Measurements from ENCODE around the gene DEFB116. TPM values are rescaled to one million over a fixed set of nuclear protein-coding genes. Genes with fewer than 3 reads are reported as not detected.
"Not testable (repeated sequence)": the region's sequence is repeated elsewhere in the genome, so short reads cannot be mapped to it uniquely, and the experiment has no call there.

The DEFB116 gene
- not detected for polyA plus RNA-seq (ENCODE audit: low read depth in 6 of 6)

- Mint-ChIP-seq H3K4me1 (no peaks in the 10 kb centered on the region), H3K36me3 (no peaks in the 10 kb centered on the region), H3K4me3 (no peak within 1 kb of the TSS), H3K9me3 (peaks cover 0 to 9% (median 6%) of the 10 kb centered on the region in 7 donors), H3K27me3 (no peaks in the 10 kb centered on the region), H3K27ac (no peak within 1 kb of the TSS)
- DNase-seq (no peak), ATAC-seq (ENCODE audit: low read depth in 2 of 2) (no peak)
Observed at GRCh38 chr20:31308535-31309162, at the start of gene DEFB116. Gene DEFB116 (minus strand): TSS chr20:31308585. CDS start chr20:31308585, 0 bp downstream.

DNA sequence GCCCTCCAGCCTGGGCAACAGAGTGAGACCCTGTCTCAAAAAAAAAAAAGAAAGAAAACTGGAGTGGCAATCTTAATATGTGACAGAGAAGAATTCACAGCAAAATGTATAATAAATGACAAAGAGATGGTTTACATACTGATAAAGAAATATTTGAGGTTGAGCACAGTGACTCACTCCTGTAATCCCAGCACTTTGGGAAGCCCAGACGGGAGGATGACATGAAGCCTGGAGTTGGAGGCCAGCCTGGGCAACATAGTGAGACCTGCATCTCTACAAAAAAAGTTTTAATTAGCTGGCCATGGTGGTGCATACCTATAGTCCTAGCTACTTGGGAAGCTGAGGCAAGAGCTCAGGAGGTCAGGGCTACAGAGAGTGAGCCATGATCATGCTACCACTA is 47.6 kb upstream of the DEFB116 start:
- DNase-seq, result no peak
- Mint-ChIP-seq H3K4me1 (no peaks in the 10 kb centered on the region), H3K4me3 (no peak overlapping the region), H3K27me3 (peaks cover 0 to 10% (median 0%) of the 10 kb centered on the region in 3 donors), H3K9me3 (peaks cover 0 to 8% (median 3%) of the 10 kb centered on the region in 7 donors), H3K36me3 (no peaks in the 10 kb centered on the region), H3K27ac (no peak overlapping the region)
- no peak for ATAC-seq (ENCODE audit: low read depth in 2 of 2)

- DNase-seq (no peak), ATAC-seq (ENCODE audit: low read depth in 2 of 2) (no peak)
- H3K27me3 Mint-ChIP-seq, result no peaks in the 10 kb centered on the region
- no peaks in the 10 kb centered on the region for H3K36me3 Mint-ChIP-seq
- no peak overlapping the region for H3K4me3 Mint-ChIP-seq
- H3K4me1 Mint-ChIP-seq, result no peaks in the 10 kb centered on the region
- H3K27ac Mint-ChIP-seq, result no peak overlapping the region
- H3K9me3 Mint-ChIP-seq, result peaks cover 0 to 13% (median 3%) of the 10 kb centered on the region in 7 donors
Observed at GRCh38 chr20:31341470-31341869, 33.1 kb upstream of the DEFB116 start.

DNA sequence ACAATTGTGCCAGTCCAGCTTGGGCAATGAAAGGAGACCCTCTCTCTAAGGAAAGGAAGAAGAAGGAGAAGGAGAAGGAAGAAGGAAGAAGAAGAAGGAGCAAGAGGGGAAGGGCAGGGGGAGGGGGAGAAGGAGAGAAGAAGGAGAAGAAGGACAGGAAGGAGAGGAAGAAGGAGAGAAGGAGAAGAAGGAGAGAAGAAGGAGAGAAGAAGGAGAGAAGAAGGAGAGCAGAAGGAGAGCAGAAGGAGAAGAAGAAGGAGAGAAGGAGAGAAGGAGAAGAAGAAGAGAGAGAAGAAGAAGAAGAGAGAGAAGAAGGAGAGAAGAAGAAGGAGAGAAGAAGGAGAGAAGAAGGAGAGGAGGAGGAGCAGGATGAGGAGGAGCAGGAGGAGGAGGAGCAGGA is 22.5 kb upstream of the DEFB116 start:
- Mint-ChIP-seq H3K4me3 (no peak overlapping the region), H3K27me3 (no peaks in the 10 kb centered on the region), H3K36me3 (peaks cover 0 to 9% of the 10 kb centered on the region in 2 donors), H3K9me3 (peaks cover 4 to 30% (median 15%) of the 10 kb centered on the region in 7 donors), H3K27ac (no peak overlapping the region), H3K4me1 (no peaks in the 10 kb centered on the region)
- no peak for ATAC-seq (ENCODE audit: low read depth in 2 of 2)
- no peak for DNase-seq

DNA sequence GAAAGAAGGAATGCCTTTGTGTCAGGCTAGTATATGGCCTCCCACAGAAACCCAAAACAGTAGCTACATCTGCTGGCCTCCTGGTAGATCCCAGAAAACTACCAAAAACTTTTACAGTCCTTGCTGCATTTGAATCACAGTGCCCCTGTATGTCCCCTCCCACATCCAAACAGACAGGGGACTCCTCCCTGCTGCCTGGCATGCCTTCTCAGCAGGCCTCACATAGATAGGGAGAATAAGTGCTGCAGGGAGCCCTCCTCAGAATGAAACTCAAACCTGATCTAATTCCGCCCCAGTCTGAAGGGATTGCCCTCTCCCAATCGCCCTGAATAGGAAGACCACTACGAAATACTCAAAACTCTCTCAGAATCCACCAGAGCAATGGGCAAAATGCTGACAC is 14.1 kb upstream of the DEFB116 start:
- DNase-seq (no peak), ATAC-seq (ENCODE audit: low read depth in 2 of 2) (no peak)
- peaks cover 10 to 65% (median 25%) of the 10 kb centered on the region in 7 donors for H3K9me3 Mint-ChIP-seq
- H3K36me3 Mint-ChIP-seq, result peaks cover 0 to 16% of the 10 kb centered on the region in 2 donors
- H3K4me1 Mint-ChIP-seq, result no peaks in the 10 kb centered on the region
- no peak overlapping the region for H3K4me3 Mint-ChIP-seq
- H3K27me3 Mint-ChIP-seq, result no peaks in the 10 kb centered on the region
- H3K27ac Mint-ChIP-seq, result no peak overlapping the region

- not testable (repeated sequence) for H3K27ac Mint-ChIP-seq; H3K4me3 Mint-ChIP-seq; H3K36me3 Mint-ChIP-seq; H3K4me1 Mint-ChIP-seq; H3K27me3 Mint-ChIP-seq; DNase-seq; ATAC-seq (ENCODE audit: low read depth in 2 of 2)
- peaks cover 8 to 40% (median 19%) of the 10 kb centered on the region in 7 donors for H3K9me3 Mint-ChIP-seq
Observed at GRCh38 chr20:31284964-31285363, 23.4 kb downstream of the DEFB116 start.

GRCh38 chr20:31278178-31278577 is 30.2 kb downstream of the DEFB116 start:
- peaks cover 0 to 4% of the 10 kb centered on the region in 2 donors for H3K36me3 Mint-ChIP-seq
- H3K9me3 Mint-ChIP-seq, result peaks cover 5 to 16% (median 13%) of the 10 kb centered on the region in 7 donors
- H3K4me3 Mint-ChIP-seq, result no peak overlapping the region
- ATAC-seq (ENCODE audit: low read depth in 2 of 2), result no peak
- no peak for DNase-seq
- no peaks in the 10 kb centered on the region for H3K27me3 Mint-ChIP-seq
- H3K4me1 Mint-ChIP-seq, result no peaks in the 10 kb centered on the region
- H3K27ac Mint-ChIP-seq, result no peak overlapping the region

GRCh38 chr20:31274441-31274840 is 33.9 kb downstream of the DEFB116 start:
- Mint-ChIP-seq H3K36me3 (peaks cover 5 to 16% of the 10 kb centered on the region in 2 donors), H3K4me3 (no peak overlapping the region), H3K27me3 (no peaks in the 10 kb centered on the region), H3K27ac (no peak overlapping the region), H3K9me3 (peaks cover 23 to 42% (median 37%) of the 10 kb centered on the region in 7 donors), H3K4me1 (no peaks in the 10 kb centered on the region)
- no peak for DNase-seq
- ATAC-seq (ENCODE audit: low read depth in 2 of 2), result no peak

DNA sequence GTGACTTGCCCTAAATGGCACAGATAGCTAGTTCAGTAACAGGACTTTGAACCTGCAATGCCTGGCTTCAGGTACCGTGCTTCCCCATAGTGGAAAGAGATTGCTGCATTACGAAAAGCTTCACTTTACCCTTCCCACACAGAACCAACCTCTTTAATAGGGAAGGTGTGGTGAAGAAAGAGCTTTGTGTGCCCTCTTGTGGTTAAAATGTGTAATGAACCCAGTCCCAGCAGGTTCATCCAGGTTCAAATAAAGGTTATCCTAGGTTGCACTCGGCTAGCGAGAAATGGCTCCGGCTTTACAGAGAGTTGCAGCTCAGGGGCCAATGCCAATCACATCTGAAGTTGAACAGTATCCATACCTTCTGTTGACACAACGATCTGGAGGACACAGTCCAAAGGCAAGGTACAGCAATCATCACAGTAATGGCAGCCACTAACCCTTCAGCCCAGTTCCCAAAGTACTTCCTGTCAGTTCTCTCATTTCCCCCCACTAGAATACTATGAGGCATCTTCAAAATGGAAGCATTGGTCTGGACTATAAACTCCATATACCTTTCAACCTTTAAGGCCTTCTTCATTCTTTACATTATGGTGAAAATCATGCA is 48.0 kb downstream of the DEFB116 start:
- peaks cover 7 to 21% (median 14%) of the 10 kb centered on the region in 7 donors for H3K9me3 Mint-ChIP-seq
- no peaks in the 10 kb centered on the region for H3K27me3 Mint-ChIP-seq

GRCh38 chr20:31257364-31257763 is 51.0 kb downstream of the DEFB116 start, which contains the start of gene DEFB115:
Gene DEFB115 (plus strand): TSS chr20:31257664. CDS start chr20:31257664, 0 bp downstream.
- H3K27me3 Mint-ChIP-seq, result no peaks in the 10 kb centered on the region
- DNase-seq (no peak), ATAC-seq (ENCODE audit: low read depth in 2 of 2) (no peak)
- peak within 1 kb of the TSS in 1 of 8 donors; percentile 3 for H3K4me3 Mint-ChIP-seq
- no peaks in the 10 kb centered on the region for H3K36me3 Mint-ChIP-seq
- H3K4me1 Mint-ChIP-seq, result no peaks in the 10 kb centered on the region
- peaks cover 0 to 17% (median 8%) of the 10 kb centered on the region in 7 donors for H3K9me3 Mint-ChIP-seq
- H3K27ac Mint-ChIP-seq, result no peak within 1 kb of the TSS

More for the DNA sequence above, 48.0 kb downstream of the DEFB116 start:
- no peak for DNase-seq
- H3K36me3 Mint-ChIP-seq, result no peaks in the 10 kb centered on the region
- peak overlapping the region in 1 of 6 donors; percentile 48 for H3K27ac Mint-ChIP-seq
- ATAC-seq (ENCODE audit: low read depth in 2 of 2), result no peak
- H3K4me3 Mint-ChIP-seq, result no peak overlapping the region
- H3K4me1 Mint-ChIP-seq, result no peaks in the 10 kb centered on the region

GRCh38 chr20:31256959-31257358 is 51.4 kb downstream of the DEFB116 start:
- Mint-ChIP-seq H3K27ac (no peak overlapping the region), H3K9me3 (peaks cover 0 to 17% (median 8%) of the 10 kb centered on the region in 7 donors), H3K4me3 (no peak overlapping the region), H3K27me3 (no peaks in the 10 kb centered on the region), H3K4me1 (no peaks in the 10 kb centered on the region), H3K36me3 (no peaks in the 10 kb centered on the region)
- ATAC-seq (ENCODE audit: low read depth in 2 of 2), result no peak
- DNase-seq, result no peak

Data from naive B cell (primary cell).